HG02884 (cell line): Measurements from ENCODE around the gene PRSS2.

ENCODE experiments used
- ATAC-seq: cut with Tn5 transposase; IDR thresholded peaks from one replicate; pipeline ENCODE4 v1.9.1; 2021; ENCODE audit warnings: mild to moderate bottlenecking, moderate library complexity; ENCODE audit not compliant: unreplicated experiment

Gene PRSS2

DNA sequence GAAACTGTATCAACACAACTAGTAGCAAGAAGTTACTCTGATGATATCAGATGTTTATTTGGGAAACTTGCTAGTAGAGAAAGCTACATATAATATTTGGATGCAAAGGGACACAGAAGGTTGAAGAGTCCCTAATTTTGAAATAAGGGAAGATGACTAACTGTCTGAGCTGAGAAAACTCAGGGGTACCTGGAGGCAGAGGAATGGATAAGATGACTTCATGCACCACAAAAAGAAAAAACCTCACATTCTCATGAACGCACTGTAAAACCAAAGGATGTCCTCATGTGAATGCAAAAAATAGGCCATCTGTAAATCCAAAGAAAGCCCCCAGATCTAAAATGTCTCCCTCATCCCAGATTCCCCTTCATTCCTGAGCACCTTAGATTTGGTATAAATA lies 29.3 kb downstream of the PRSS2 start:
- ATAC-seq = no peak

DNA sequence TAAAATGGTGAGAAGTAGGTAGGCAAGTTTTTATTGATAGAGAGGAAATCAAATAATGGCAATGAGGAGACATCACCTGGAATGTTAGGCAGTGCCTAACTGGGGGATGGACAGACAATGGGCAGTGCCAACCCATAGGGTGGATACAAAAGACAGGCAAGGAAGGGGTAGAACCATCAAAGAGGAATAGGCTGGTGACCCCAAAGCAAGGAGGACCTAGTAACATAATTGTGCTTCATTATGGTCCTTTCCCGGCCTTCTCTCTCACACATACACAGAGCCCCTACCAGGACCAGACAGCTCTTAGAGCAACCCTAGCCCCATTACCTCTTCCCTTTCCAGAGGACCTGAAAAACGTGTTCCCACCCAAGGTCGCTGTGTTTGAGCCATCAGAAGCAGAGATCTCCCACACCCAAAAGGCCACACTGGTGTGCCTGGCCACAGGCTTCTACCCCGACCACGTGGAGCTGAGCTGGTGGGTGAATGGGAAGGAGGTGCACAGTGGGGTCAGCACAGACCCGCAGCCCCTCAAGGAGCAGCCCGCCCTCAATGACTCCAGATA lies 30.0 kb downstream of the PRSS2 start:
- no peak for ATAC-seq

DNA sequence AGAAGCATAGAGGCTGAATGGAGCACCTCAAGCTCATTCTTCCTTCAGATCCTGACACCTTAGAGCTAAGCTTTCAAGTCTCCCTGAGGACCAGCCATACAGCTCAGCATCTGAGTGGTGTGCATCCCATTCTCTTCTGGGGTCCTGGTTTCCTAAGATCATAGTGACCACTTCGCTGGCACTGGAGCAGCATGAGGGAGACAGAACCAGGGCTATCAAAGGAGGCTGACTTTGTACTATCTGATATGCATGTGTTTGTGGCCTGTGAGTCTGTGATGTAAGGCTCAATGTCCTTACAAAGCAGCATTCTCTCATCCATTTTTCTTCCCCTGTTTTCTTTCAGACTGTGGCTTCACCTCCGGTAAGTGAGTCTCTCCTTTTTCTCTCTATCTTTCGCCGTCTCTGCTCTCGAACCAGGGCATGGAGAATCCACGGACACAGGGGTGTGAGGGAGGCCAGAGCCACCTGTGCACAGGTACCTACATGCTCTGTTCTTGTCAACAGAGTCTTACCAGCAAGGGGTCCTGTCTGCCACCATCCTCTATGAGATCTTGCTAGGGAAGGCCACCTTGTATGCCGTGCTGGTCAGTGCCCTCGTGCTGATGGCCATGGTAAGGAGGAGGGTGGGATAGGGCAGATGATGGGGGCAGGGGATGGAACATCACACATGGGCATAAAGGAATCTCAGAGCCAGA lies 31.0 kb downstream of the PRSS2 start:
- no peak for ATAC-seq

DNA sequence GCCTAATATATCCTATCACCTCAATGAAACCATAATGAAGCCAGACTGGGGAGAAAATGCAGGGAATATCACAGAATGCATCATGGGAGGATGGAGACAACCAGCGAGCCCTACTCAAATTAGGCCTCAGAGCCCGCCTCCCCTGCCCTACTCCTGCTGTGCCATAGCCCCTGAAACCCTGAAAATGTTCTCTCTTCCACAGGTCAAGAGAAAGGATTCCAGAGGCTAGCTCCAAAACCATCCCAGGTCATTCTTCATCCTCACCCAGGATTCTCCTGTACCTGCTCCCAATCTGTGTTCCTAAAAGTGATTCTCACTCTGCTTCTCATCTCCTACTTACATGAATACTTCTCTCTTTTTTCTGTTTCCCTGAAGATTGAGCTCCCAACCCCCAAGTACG lies 31.5 kb downstream of the PRSS2 start:
- ATAC-seq = no peak

DNA sequence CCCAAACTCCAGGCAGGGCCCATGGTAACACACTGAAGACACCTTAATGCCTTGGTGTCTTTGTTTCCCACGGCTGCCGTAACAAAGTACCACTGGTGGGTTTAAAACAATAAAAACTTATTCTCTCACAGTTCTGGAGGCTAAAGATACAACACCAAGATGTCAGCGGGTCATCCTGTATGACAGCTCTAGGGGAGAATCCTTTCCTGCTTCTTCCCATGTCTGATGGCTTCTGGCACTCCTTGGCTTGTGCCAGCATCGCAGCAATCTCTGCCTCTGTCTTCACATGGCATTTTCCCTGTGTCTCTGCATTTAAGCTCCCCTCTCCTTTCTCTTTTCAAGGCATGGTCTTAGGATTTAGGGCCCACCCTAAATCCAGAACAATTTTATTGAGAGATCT lies 33.1 kb downstream of the PRSS2 start:
- ATAC-seq = no peak

DNA sequence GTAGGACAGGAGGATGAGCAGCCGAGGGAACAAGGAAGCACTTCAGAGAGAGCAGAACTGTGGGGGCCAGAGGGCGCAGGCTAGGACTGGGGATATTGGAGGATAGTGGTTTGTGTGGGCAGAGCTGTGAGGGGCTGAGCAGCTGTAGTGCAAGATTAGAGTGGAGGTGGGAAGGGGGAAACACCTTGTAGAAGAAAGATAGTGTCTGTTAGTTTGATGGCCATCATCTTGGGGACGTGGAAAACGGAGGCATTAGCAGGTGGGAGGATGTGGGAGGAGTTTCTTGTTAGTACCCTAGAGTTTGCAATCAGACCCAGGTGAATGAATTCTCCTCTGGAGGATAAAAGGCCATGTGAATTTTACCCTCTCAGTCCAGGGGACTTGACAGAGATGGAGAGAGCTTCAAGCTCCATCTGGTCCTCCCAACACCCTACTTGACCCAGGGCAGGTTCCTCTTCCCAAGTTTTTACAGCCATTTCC lies 34.0 kb downstream of the PRSS2 start:
- ATAC-seq = peak; percentile 15

DNA sequence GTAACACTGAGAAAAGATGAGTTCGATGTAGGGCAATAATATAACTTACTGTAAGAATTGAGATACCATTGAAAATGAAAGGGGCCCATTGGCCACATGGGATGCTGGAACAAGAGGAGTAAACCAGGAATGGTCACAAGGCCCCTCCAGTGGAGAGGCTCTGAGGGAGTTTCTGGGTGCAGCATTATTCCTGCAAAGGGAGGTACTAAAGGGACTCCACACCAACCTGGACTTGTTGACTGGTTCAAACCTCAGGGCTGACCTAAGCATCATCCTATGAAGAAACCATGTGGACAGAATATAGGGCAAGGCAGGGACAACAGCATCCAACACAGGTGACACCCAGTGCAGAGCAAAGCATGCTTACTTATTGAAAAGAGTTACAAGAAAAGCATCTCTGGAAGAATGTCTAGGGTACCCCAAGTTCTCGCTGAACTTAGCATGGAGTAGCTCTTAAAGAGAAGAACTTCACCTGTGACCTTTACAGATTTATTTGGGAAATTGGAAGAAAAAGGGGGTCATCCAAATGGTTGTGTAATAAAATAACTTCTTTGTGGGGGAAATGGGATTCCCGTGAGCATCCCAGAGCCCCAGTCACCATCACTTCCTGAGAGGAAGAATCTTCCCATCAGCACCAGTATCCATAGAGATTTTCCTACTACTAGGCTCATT lies 34.7 kb downstream of the PRSS2 start:
- no peak for ATAC-seq

DNA sequence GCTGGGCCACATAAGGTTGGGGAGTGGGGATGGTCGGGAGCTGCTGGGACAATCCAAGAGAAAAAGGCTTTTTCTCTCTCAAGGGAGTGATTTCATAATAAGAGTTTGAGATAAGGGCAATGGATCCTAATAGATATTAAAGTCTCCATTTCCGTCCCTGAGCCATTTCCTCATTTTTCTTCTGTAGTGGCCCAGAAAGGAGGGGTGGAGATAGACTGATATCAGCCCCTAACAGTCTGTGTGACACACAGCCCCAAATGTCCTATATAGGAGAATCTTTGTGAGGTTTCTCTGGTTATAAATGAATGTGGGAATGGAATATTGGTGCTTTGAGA lies 35.2 kb downstream of the PRSS2 start:
- no peak for ATAC-seq

DNA sequence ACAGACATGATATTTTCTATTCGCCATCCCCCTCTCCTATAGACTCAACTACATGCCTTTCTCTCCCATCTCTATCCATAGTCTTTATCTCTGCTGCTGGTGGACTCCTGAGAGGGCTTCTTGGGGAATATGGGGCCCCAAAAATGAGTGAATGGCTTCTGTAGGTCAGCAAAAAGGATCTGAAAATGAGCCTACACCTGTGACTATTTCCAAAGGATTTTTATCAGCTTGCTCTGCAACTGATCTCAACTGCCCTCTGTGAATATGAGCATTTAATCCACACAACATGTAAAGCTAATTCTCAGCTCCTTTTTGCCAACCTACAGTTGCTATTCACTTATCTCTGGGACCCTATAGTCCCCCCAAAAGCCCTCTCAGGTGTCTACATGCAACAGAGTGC lies 36.2 kb downstream of the PRSS2 start:
- ATAC-seq = no peak

DNA sequence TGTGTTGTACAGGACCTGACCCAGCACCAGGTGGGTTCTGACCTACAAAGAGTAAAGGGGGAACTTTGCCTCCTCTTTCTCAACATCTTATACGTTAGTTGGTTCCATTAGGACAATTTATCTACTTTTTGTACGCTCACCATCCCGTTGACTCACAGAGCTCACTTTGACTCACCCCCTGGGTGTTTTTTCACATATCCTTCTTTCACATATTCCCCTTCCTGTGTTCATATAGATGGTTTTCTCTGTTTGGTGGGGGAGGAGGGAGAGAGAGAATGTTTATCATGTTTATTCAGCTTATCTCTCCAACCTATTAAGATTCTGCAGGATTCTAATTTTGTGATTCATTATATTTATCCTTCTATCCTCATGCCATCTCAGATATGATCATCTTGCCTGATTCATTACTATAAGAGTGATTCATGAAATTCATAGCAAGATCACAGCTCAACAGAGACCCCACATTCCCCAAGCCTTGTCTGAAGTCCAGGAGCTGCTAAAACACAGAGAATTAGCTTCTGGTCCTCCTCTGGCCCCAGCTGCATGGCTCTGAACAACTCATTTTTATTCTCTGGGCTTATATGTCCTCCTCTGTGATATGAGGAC lies 37.2 kb downstream of the PRSS2 start:
- ATAC-seq = no peak

DNA sequence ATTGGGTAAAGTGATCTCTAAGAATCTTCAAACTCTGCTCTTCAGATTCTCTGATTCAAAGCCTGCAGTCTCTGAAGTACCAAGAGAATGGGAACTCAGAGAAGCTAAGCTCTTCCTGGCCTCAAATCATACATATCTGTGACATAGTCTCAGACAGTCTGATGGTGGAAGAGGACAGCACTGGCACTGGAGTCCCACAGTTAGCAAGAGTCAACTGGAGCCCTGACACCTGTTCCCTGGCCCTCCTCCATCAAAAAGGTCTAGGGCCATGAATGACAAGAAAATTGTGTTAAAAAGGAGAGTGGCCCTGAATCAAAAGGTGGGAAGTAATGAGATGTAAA lies 37.7 kb downstream of the PRSS2 start:
- ATAC-seq = peak; percentile 28

DNA sequence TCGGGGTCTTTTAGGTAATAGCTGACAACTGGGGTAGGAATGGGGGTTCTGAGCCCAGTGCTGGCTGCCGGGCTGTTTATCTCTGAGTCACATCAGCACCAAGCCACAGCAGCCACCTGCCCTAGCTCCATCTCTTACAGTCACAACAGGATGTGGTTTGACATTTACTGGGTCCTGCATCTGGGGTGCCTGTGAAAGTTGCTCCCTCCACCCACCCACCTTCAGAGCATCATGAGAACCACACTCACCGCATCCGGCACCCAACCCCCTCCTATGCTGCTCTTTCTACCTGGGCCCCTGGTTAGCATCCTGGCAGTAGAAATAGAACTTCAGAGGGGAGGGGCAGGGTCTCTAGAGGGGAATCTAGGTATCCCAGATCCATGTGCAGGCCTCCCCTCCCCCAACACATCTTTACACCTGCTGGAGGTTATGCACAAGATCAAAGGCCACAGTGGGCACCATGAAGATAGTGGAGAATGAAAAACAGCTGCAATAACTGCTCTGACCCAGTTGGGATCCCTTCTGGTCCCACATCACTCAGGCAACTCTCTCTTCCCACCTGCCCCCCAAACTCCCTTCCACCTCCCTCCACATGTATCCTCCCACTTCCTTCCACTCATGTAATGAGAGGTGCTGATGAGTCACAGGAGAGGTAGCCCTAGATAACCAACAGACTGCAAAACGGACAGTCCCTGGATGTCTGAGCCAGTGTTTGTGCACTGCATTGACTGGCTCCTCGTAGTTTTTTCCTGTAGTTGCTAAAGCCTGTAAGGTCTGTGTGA lies 38.2 kb downstream of the PRSS2 start:
- ATAC-seq = peak; percentile 75

DNA sequence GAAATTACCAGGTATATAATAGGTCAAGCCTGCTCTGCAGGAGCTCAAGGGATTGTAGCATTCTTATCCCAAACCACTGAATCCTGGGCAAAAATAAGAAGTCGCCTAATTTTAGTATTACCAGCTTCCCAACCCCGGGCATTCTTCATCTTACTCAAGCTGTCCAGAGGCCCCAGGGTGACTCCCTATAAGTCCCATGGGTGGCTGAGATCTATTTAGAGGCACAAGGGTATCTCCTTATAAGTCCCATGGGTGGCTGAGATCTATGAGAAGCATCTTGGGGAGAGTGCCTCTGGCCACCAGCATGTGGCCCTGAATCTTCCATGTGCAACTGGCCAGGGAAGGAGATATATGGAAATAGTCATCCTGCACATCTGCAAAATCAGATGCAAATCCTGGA lies 38.9 kb downstream of the PRSS2 start:
- no peak for ATAC-seq

DNA sequence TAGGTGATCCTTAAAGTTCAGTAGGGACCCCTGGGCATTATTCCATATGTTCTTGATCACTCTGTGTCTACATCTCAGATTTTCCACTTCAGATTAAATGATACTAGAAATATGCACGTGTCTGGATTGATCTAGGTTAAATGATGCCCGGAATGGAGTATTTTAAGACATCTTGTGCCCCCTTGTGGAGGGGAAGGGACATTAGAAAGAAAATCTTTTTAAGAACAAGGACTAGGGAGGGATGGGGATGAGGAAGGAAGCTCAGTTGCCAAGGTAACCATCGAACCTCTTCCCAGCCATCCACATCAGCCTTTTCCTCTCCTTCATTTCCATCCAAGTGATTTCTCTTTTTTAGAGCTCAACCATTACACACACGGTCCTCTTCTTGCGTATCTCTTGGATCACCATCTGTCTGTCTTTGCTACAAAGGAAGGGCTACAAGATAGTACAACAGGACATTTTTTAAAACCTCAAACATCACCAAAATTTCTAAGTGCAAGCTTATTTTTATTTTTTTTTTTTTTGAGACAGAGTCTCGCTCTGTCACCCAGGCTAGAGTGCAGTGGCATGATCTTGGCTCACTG lies 40.5 kb downstream of the PRSS2 start:
- ATAC-seq = no peak

DNA sequence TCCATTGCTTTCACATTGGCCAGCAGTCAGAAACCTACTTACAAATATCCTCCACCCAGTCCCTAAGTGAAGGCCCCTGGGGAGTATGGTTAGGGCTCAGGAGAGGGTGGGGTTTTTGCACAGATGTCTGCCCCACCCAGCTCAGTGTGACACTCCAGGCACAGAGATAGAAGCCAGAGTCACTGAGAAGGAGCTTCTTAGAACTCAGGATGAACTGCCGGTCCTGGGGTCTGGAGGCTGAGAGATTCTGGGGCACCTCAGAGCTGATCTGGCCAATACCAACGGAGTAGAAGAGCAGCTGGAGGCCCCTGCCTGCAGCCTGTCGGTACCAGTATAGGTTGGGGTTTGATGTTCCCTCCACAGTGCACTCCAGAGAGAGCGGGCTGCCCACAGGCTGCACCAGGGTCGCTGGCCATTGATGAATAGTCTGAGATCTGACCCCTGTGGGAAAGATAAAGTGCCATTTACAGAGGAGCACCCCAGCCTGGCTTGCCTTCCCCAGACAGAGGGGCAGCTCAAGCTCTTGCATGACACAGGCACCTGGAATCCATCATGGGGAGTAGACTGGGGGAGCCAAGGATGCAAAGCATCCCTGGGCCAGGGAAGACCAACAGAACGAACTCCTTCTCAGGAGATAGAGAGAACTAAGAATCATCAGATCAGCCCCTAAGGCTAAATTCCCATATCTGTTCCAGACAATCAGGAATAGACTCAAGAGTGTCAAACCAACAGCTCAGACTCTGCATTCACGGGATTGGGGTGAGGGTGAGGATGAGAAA lies 41.9 kb downstream of the PRSS2 start:
- no peak for ATAC-seq

DNA sequence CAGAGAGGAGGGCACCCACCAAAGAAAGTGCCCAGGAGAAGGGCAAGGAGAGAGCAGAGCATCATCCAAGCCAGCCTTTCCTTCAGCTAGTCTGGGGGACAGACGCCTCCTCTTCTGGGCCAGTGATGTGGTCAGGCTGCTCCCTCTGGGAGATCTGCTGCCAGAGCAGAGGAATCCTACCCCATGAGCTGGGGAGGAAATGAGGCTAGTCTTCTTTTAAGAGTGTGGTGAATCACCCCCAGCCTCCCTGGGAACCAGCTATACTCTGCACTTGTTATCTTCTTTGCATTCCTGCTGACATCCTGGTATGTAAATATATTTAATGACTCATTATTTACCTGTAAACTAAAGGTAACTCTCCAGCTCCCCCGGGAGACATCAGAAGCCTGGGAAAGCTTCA lies 42.5 kb downstream of the PRSS2 start:
- no peak for ATAC-seq

DNA sequence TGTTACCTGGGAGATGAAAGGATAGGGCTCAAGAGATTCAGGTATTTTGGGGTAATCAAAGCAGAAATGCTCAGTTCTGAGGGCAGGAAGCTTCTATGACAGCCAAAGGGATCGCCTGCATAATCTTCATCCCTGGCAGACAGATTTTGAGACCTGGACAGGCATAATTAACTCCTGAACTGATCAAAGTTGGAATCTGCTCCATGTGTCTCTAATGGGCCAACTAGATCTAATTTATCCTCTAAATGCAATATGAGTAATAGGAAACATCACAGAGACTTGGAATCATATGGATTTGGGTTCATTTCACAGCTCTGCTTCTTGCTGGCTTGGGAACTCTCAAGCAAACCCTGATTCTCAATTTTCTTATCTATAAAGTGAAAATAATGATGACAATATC lies 42.9 kb downstream of the PRSS2 start:
- ATAC-seq = no peak

DNA sequence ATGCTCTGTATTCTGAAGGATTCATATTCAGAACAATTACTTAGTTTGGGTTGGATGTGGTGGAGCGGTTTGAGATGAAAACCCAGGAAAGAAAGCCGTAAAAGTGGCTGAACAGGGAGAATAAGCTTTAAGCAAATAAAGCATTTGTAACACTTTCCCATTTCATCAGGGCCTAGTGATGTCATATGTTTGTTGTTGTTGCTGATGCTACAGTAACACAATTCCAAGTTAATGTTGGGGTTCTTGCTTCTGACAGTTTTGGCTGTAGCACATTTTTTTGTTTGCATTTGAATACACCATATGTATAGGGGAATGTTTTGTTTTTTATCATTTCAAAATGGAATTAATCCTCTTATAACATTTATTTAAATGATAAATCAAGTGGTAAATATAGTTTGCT lies 43.7 kb downstream of the PRSS2 start:
- ATAC-seq = no peak

DNA sequence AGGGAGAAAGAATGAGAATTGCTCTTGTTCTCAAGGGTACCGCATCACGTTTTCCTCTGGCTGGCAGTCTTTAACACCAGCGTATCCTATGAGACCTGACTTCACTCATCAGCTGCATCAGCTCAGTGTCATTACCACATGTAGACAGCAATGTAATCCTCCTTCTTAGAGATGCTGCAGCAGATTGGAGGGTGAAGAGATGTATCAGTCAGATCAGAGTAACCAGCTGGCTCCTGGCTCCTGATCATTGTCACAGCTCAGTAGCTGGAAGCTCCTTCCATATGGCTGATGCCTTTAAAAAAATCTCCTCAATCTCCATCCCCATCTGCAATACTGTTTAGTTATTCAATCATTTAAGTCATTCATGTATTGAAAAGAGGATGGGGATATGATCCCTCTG lies 44.4 kb downstream of the PRSS2 start:
- no peak for ATAC-seq

DNA sequence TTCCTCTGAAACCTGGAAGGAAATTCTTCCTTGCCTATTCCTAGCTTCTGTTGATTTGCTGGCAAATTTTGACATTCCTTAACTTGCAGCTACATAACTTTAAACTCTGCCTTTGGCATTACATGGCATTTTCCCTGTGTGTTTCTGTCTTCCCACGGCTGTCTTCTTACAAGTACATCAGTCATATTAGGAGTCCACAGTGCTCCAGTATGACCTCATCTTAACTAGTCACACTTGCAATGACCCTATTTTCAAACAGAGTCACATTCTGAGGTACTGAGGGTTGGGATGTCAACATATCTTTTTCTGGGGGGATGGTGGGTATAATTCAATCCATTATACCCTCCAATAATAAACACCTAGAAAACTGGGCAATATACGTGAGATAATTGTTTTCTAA lies 46.7 kb downstream of the PRSS2 start:
- no peak for ATAC-seq
